ENCODE data around the gene RTEL1. TPM values are rescaled to one million over a fixed set of nuclear protein-coding genes. Genes with fewer than 3 reads are reported as not detected.

The RTEL1 gene
- total and polyA plus RNA-seq, 9 of the 15 experiments (the other 6 are each of a cell fraction or from before 2014, with no cell fraction given): 0.36 to 61.0 (median 17.9) TPM

DNA sequence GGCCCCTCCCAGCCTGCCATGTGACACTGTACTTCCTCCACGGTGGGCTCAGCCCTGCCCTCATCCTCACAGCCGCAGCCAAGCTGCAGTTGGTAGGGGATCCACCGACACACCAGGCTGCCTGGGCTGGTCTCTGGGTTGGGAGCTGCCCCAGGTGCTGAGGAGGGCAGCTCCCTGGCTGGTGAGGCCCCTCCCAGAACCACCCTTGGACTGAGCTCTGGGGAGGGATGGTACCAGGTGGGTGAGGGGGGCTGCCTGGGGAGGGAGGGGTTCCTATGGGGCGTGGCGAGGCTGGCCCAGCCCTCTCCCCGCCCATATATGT is 38.2 kb downstream of the RTEL1 start (continued):
- TF ChIP-seq ZMIZ1 (IDR thresholded peaks at IDR 0.05; ENCODE audit: low read depth in 2 of 2, low read length in 2 of 2): no peak
- no peak for TF ChIP-seq CSDE1 (IDR thresholded peaks at IDR 0.05)

DNA sequence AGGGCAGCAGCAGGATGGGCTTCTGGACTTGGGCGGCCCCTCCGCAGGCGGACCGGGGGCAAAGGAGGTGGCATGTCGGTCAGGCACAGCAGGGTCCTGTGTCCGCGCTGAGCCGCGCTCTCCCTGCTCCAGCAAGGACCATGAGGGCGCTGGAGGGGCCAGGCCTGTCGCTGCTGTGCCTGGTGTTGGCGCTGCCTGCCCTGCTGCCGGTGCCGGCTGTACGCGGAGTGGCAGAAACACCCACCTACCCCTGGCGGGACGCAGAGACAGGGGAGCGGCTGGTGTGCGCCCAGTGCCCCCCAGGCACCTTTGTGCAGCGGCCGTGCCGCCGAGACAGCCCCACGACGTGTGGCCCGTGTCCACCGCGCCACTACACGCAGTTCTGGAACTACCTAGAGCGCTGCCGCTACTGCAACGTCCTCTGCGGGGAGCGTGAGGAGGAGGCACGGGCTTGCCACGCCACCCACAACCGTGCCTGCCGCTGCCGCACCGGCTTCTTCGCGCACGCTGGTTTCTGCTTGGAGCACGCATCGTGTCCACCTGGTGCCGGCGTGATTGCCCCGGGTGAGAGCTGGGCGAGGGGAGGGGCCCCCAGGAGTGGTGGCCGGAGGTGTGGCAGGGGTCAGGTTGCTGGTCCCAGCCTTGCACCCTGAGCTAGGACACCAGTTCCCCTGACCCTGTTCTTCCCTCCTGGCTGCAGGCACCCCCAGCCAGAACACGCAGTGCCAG is 38.7 kb downstream of the RTEL1 start, which contains the start of gene TNFRSF6B:
TNFRSF6B (plus strand) TSS at position 25 of the 729 bp plus-strand sequence; CDS start at position 141, 116 bp downstream.
- no peaks in the 10 kb centered on the region for H3K9me3 ChIP-seq (replicated peaks; ENCODE audit: control insufficient read depth, insufficient read depth, low read depth, low read length)
- no peak within 1 kb of the TSS for H3K4me3 ChIP-seq
- DNase-seq (ENCODE audit: extremely low read depth in 1 of 4, low spot score in 3 of 4): peak in 1 of 4 experiments; percentile 17
- no peak for FAIRE-seq
- in situ Hi-C loops (cut with MboI) (no loop called here), intact Hi-C loops (cut with micrococcal nuclease) (no loop called here)
- 90% methylated on average over 34 of the region's 52 CpGs for WGBS (ENCODE audit: insufficient coverage, low coverage, missing lambda C conversion rate)
- no peaks in the 10 kb centered on the region for H3K79me2 ChIP-seq (ENCODE audit: control insufficient read depth, insufficient read depth, low read length)
- no peak within 1 kb of the TSS for H3K4me2 ChIP-seq (ENCODE audit: insufficient read depth, low read length)
- POLR2A ChIA-PET: interaction anchor here (0.7 to 3.1 kb wide), 3 partner anchors 11 to 168 kb away, joined by 3 to 27 read pairs (median 4); partner anchors contain the start of genes ARFRP1, TPD52L2 and ZGPAT
- H4K20me1 ChIP-seq (replicated peaks; ENCODE audit: control insufficient read depth, insufficient read depth, low read length): no peaks in the 10 kb centered on the region; the same call in 1 of the 2 replicates
- peaks cover 26% of the 10 kb centered on the region; the same call in 2 of the 3 replicates for H3K36me3 ChIP-seq (ENCODE audit: control insufficient read depth, insufficient read depth, low read length)
- H2AFZ ChIP-seq (ENCODE audit: low read depth, low read length): no peak within 1 kb of the TSS
- H3K4me1 ChIP-seq (replicated peaks in 1 of 2; ENCODE audit: control insufficient read depth in 2 of 2, insufficient read depth in 2 of 2, low read length in 2 of 2): peaks cover 9 to 80% of the 10 kb centered on the region in 2 experiments
- no TSS peak for BruUV-seq (replicated peaks)
- H3K27me3 ChIP-seq (ENCODE audit: control insufficient read depth in 2 of 2, insufficient read depth in 2 of 2, low read length in 2 of 2): no peaks in the 10 kb centered on the region
- no peak within 1 kb of the TSS for H3K27ac ChIP-seq (ENCODE audit: extremely low read depth, low read depth, low read length)
- peak within 1 kb of the TSS in 1 of 2 experiments; percentile 36; a peak in 1 of 4 replicates for H3K9ac ChIP-seq (ENCODE audit: insufficient read depth in 1 of 2, low read depth in 2 of 2, low read length in 2 of 2)
- CTCF ChIA-PET (ENCODE audit: low intra/inter-chr PET ratio): no interaction called here
- no peaks in the 10 kb centered on the region for H3K9me1 ChIP-seq (ENCODE audit: control insufficient read depth, insufficient read depth, low read length)
- no peak for ATAC-seq
- TF ChIP-seq ZFX (CRISPR knock-in tag; IDR thresholded peaks at IDR 0.05): no peak
- TF ChIP-seq, protein P1, sequence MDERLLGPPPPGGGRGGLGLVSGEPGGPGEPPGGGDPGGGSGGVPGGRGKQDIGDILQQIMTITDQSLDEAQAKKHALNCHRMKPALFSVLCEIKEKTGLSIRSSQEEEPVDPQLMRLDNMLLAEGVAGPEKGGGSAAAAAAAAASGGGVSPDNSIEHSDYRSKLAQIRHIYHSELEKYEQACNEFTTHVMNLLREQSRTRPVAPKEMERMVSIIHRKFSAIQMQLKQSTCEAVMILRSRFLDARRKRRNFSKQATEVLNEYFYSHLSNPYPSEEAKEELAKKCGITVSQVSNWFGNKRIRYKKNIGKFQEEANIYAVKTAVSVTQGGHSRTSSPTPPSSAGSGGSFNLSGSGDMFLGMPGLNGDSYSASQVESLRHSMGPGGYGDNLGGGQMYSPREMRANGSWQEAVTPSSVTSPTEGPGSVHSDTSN (CRISPR knock-in tag; IDR thresholded peaks at IDR 0.05; ENCODE audit: low read depth): no peak
- TF ChIP-seq, protein P1 (tag; conservative IDR thresholded peaks at IDR 0.05; ENCODE audit: low read depth): no peak
- TF ChIP-seq, protein P2, sequence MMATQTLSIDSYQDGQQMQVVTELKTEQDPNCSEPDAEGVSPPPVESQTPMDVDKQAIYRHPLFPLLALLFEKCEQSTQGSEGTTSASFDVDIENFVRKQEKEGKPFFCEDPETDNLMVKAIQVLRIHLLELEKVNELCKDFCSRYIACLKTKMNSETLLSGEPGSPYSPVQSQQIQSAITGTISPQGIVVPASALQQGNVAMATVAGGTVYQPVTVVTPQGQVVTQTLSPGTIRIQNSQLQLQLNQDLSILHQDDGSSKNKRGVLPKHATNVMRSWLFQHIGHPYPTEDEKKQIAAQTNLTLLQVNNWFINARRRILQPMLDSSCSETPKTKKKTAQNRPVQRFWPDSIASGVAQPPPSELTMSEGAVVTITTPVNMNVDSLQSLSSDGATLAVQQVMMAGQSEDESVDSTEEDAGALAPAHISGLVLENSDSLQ (IDR thresholded peaks at IDR 0.05): no peak
- TF ChIP-seq ZNF830 (CRISPR knock-in tag; IDR thresholded peaks at IDR 0.05): no peak
- peak; percentile 90 for TF ChIP-seq RBM22 (IDR thresholded peaks at IDR 0.05; ENCODE audit: low read depth, low read length, poor library complexity, severe bottlenecking)
- no peak for TF ChIP-seq RBM25 (IDR thresholded peaks at IDR 0.05; ENCODE audit: low read depth, low read length, severe bottlenecking)
- no peak for TF ChIP-seq BACH1 (tag; IDR thresholded peaks at IDR 0.05)
- peak; percentile 58; the same call in 1 of the 2 replicates for TF ChIP-seq SRSF1 (IDR thresholded peaks at IDR 0.05; ENCODE audit: low read depth, low read length)
- peak; percentile 46 for TF ChIP-seq HMGN3 (IDR thresholded peaks at IDR 0.05; ENCODE audit: borderline replicate concordance, extremely low read depth, insufficient read length, low read depth, low read length)
